NCI-H1417 treated with DMSO at 0.1 percent for 48 hours (cell line): Measurements from ENCODE around the gene RNU6-9.
A peak's percentile ranks its signal among the peaks of the same experiment; 100 is the strongest.
"Not testable (repeated sequence)": the region's sequence is repeated elsewhere in the genome, so short reads cannot be mapped to it uniquely, and the experiment has no call there.

Experiments used
- DNase-seq: peaks from one replicate; lab custom pipeline; 2025; lab: John Stamatoyannopoulos, UW

RNU6-9 gene

GRCh38 chr19:861756-862580, 31.3 kb upstream of the RNU6-9 start:
- DNase-seq, result peak; percentile 17

GRCh38 chr19:862581-863314, 30.5 kb upstream of the RNU6-9 start:
- no peak for DNase-seq

- DNase-seq, result no peak
Measured at GRCh38 chr19:863315-863620, 30.0 kb upstream of the RNU6-9 start.

GRCh38 chr19:866769-867300, 26.4 kb upstream of the RNU6-9 start:
- no peak for DNase-seq

- DNase-seq, result no peak
Measured at GRCh38 chr19:867301-867793, 25.9 kb upstream of the RNU6-9 start.

- DNase-seq, result no peak
Measured at GRCh38 chr19:867855-868457, 25.3 kb upstream of the RNU6-9 start.

- DNase-seq, result no peak
Measured at GRCh38 chr19:868458-869244, 24.6 kb upstream of the RNU6-9 start.

GRCh38 chr19:869245-870177, 23.8 kb upstream of the RNU6-9 start:
- no peak for DNase-seq

GRCh38 chr19:870314-870713, 23.0 kb upstream of the RNU6-9 start:
- DNase-seq, result no peak

GRCh38 chr19:870963-871401, 22.3 kb upstream of the RNU6-9 start:
- DNase-seq, result no peak

GRCh38 chr19:871446-872265, 21.6 kb upstream of the RNU6-9 start:
- DNase-seq, result no peak

GRCh38 chr19:872266-872951, 20.9 kb upstream of the RNU6-9 start:
- no peak for DNase-seq

GRCh38 chr19:873084-873483, 20.2 kb upstream of the RNU6-9 start:
- DNase-seq, result no peak

GRCh38 chr19:873561-874041, 19.7 kb upstream of the RNU6-9 start:
- DNase-seq, result no peak

- DNase-seq, result no peak
Measured at GRCh38 chr19:875265-875879, 17.9 kb upstream of the RNU6-9 start.

- DNase-seq, result no peak
Measured at GRCh38 chr19:876089-876488, 17.2 kb upstream of the RNU6-9 start.

- DNase-seq, result no peak
Measured at GRCh38 chr19:876780-877314, 16.4 kb upstream of the RNU6-9 start.

GRCh38 chr19:877992-878660, 15.2 kb upstream of the RNU6-9 start:
- DNase-seq, result not testable (repeated sequence)
